Hepatocyte (in vitro differentiated cells): Measurements from ENCODE around the gene GPR55. TPM values are rescaled to one million over a fixed set of nuclear protein-coding genes. Genes with fewer than 3 reads are reported as not detected.

Experiments
- DNase-seq: peaks from one replicate; pipeline ENCODE4 v3.0.0-alpha.2; 2016; ENCODE audit warnings: low spot score
- H2AFZ ChIP-seq: fragments of 200-600 bp; sonication (generic); 2 replicates; pipeline ENCODE4 v1.6.0; 2016; ENCODE audit warnings: antibody characterized with exemption, mild to moderate bottlenecking
- H3K27ac ChIP-seq: fragments of 200-600 bp; sonication (generic); 2 replicates; pipeline ENCODE4 v1.5.1; 2016; ENCODE audit warnings: mild to moderate bottlenecking
- H3K27me3 ChIP-seq: fragments of 200-600 bp; sonication (generic); 2 replicates; pipeline ENCODE4 v1.6.1; 2016
- H3K36me3 ChIP-seq: fragments of 200-600 bp; sonication (generic); replicated peaks from 2 replicates; pipeline ENCODE4 v1.5.1; 2016; ENCODE audit warnings: low read depth; ENCODE audit not compliant: insufficient read depth
- H3K4me1 ChIP-seq: fragments of 200-600 bp; sonication (generic); 2 replicates; pipeline ENCODE4 v1.5.1; 2016; ENCODE audit warnings: mild to moderate bottlenecking, moderate library complexity; ENCODE audit not compliant: insufficient read depth
- H3K4me2 ChIP-seq: fragments of 200-600 bp; sonication (generic); 2 replicates; pipeline ENCODE4 v1.6.0; 2016
- H3K4me3 ChIP-seq: fragments of 200-600 bp; sonication (generic); 2 replicates; pipeline ENCODE4 v1.5.1; 2016; ENCODE audit warnings: mild to moderate bottlenecking
- H3K79me2 ChIP-seq: fragments of 200-600 bp; sonication (generic); 2 replicates; pipeline ENCODE4 v1.6.0; 2017; ENCODE audit warnings: mild to moderate bottlenecking
- H3K9me2 ChIP-seq: fragments of 200-600 bp; sonication (generic); replicated peaks from 2 replicates; pipeline ENCODE4 v1.6.0; 2017; ENCODE audit warnings: mild to moderate bottlenecking; ENCODE audit not compliant: insufficient read depth
- H3K9me3 ChIP-seq: fragments of 200-600 bp; sonication (generic); 2 replicates; pipeline ENCODE4 v1.5.1; 2016; ENCODE audit warnings: low read depth, mild to moderate bottlenecking
- H4K20me1 ChIP-seq: fragments of 200-600 bp; sonication (generic); 2 replicates; pipeline ENCODE4 v1.6.0; 2016; ENCODE audit warnings: mild to moderate bottlenecking; ENCODE audit not compliant: insufficient read depth, poor library complexity, severe bottlenecking
- CTCF ChIP-seq: fragments of 200-600 bp; sonication (generic); IDR thresholded peaks from 2 replicates; pipeline ENCODE4 v1.5.1; 2016; ENCODE audit warnings: antibody characterized with exemption, mild to moderate bottlenecking; ENCODE audit not compliant: poor library complexity
- EZH2 ChIP-seq: fragments of 200-600 bp; sonication (generic); IDR thresholded peaks from 2 replicates; pipeline ENCODE4 v1.6.1; 2016; ENCODE audit warnings: antibody characterized with exemption, mild to moderate bottlenecking, borderline replicate concordance
- EZH2phosphoT487 ChIP-seq: fragments of 200-600 bp; sonication (generic); IDR thresholded peaks from one replicate; pipeline ENCODE4 v1.6.1; 2018; ENCODE audit warnings: antibody characterized with exemption, mild to moderate bottlenecking, low read depth, moderate library complexity; ENCODE audit not compliant: unreplicated experiment, severe bottlenecking
- WGBS: methylation state at CpG from one replicate; pipeline ENCODE4 v1.1.6; 2016; ENCODE audit warnings: low lambda C conversion rate; ENCODE audit errors: missing lambda C conversion rate; 5-methylcytosine and 5-hydroxymethylcytosine counted together
- polyA plus RNA-seq: library from polyadenylated mRNA; unstranded; fragments of >200 nt; fragmentation: Nextera tagmentation; extraction: Ambion mirVana; gene quantifications from 2 replicates; pipeline ENCODE4 v1.2.1, GENCODE V29; 2016
- total RNA-seq: library from RNA; depleted of rRNA; stranded (reverse); fragments of >200 nt; gene quantifications from 2 replicates; pipeline ENCODE4 v1.2.3, GENCODE V29; 2014

GPR55 gene
- total and polyA plus RNA-seq, 2 experiments from 2014 or later = 0.83 TPM; not detected in 1

- Histone ChIP-seq H3K27me3 (no peaks in the 10 kb centered on the region), H2AFZ (no peak overlapping the region), H3K9me2 (no peaks in the 10 kb centered on the region), H3K27ac (no peak overlapping the region), H3K9me3 (no peaks in the 10 kb centered on the region), H3K4me3 (no peak overlapping the region), H3K36me3 (no peaks in the 10 kb centered on the region), H3K4me2 (no peak overlapping the region), H3K79me2 (no peaks in the 10 kb centered on the region), H4K20me1 (no peaks in the 10 kb centered on the region), H3K4me1 (peaks cover 7% of the 10 kb centered on the region)
- 94% methylated on average over 14 of the region's 14 CpGs for WGBS
- no peak for DNase-seq
- TF ChIP-seq EZH2phosphoT487 (no peak), EZH2 (no peak), CTCF (no peak)
These were observed 2.8 kb upstream of the GPR55 start for GRCh38 chr2:230927711-230928341.

- Histone ChIP-seq H3K27me3 (no peaks in the 10 kb centered on the region), H3K4me2 (no peak overlapping the region), H3K36me3 (no peaks in the 10 kb centered on the region), H3K4me1 (no peaks in the 10 kb centered on the region), H4K20me1 (no peaks in the 10 kb centered on the region), H2AFZ (no peak overlapping the region), H3K79me2 (no peaks in the 10 kb centered on the region), H3K9me2 (no peaks in the 10 kb centered on the region), H3K9me3 (no peaks in the 10 kb centered on the region), H3K4me3 (no peak overlapping the region), H3K27ac (no peak overlapping the region)
- 90% methylated on average over 11 of the region's 11 CpGs for WGBS
- TF ChIP-seq CTCF (no peak), EZH2 (no peak), EZH2phosphoT487 (no peak)
- DNase-seq = no peak
These were observed 1.1 kb upstream of the GPR55 start for GRCh38 chr2:230925879-230926765.

- H2AFZ ChIP-seq = no peak overlapping the region
- no peaks in the 10 kb centered on the region for H3K4me1 ChIP-seq
- H3K9me3 ChIP-seq = no peaks in the 10 kb centered on the region
- no peaks in the 10 kb centered on the region for H4K20me1 ChIP-seq
- no peaks in the 10 kb centered on the region for H3K79me2 ChIP-seq
- TF ChIP-seq EZH2phosphoT487 (no peak), EZH2 (no peak), CTCF (no peak)
- no peak overlapping the region for H3K4me3 ChIP-seq
- no peak overlapping the region for H3K27ac ChIP-seq
- WGBS = 91% methylated on average over 9 of the region's 9 CpGs
- no peak overlapping the region for H3K4me2 ChIP-seq
- no peaks in the 10 kb centered on the region for H3K27me3 ChIP-seq
- DNase-seq = no peak
- H3K36me3 ChIP-seq = no peaks in the 10 kb centered on the region
- H3K9me2 ChIP-seq = no peaks in the 10 kb centered on the region
These were observed 419 bp upstream of the GPR55 start for GRCh38 chr2:230925443-230925878.
